NCI-H2107 (cell line): ENCODE results near the gene ZFYVE19.
A peak's percentile ranks its signal among the peaks of the same experiment; 100 is the strongest.
"Not testable (repeated sequence)": the region's sequence is repeated elsewhere in the genome, so short reads cannot be mapped to it uniquely, and the experiment has no call there.

Experiments
- DNase-seq: peaks from one replicate; lab custom pipeline; 2025; lab: John Stamatoyannopoulos, UW

The ZFYVE19 gene

GRCh38 chr15:40847223-40847961 is 40.5 kb downstream of the ZFYVE19 start:
- DNase-seq: peak; percentile 11

- no peak for DNase-seq
Measured at GRCh38 chr15:40850576-40851112, 43.8 kb downstream of the ZFYVE19 start.

GRCh38 chr15:40852529-40852928 is 45.6 kb downstream of the ZFYVE19 start:
- DNase-seq: no peak

GRCh38 chr15:40853241-40853890 is 46.5 kb downstream of the ZFYVE19 start:
- DNase-seq: no peak

GRCh38 chr15:40854161-40854560 is 47.3 kb downstream of the ZFYVE19 start:
- no peak for DNase-seq

GRCh38 chr15:40855706-40856234 is 48.9 kb downstream of the ZFYVE19 start:
- no peak for DNase-seq

- no peak for DNase-seq
Measured at GRCh38 chr15:40856746-40857145, 49.9 kb downstream of the ZFYVE19 start.

GRCh38 chr15:40857601-40858341 is 50.9 kb downstream of the ZFYVE19 start:
- peak; percentile 44 for DNase-seq

GRCh38 chr15:40858706-40859105 is 51.8 kb downstream of the ZFYVE19 start:
- DNase-seq: no peak

GRCh38 chr15:40859206-40859851 is 52.4 kb downstream of the ZFYVE19 start:
- no peak for DNase-seq

- not testable (repeated sequence) for DNase-seq
Measured at GRCh38 chr15:40861147-40861546, 54.3 kb downstream of the ZFYVE19 start.

- no peak for DNase-seq
Measured at GRCh38 chr15:40863660-40864270, 56.9 kb downstream of the ZFYVE19 start.
